NT2/D1 (cell line): ENCODE measurements around the gene METAP1D.
"Not testable (repeated sequence)": the region's sequence is repeated elsewhere in the genome, so short reads cannot be mapped to it uniquely, and the experiment has no call there.

Source experiments
- DNase-seq: peaks from one replicate; pipeline ENCODE4 v3.0.0-alpha.2; 2011; ENCODE audit warnings: low read depth, low spot score
- H3K27me3 ChIP-seq: 2 replicates; pipeline ENCODE4 v1.6.0; 2011; ENCODE audit warnings: mild to moderate bottlenecking; ENCODE audit not compliant: insufficient read length, insufficient read depth
- H3K36me3 ChIP-seq: 2 replicates; pipeline ENCODE4 v1.6.1; 2011; ENCODE audit warnings: mild to moderate bottlenecking, low read length, mixed read lengths; ENCODE audit not compliant: insufficient read depth, insufficient read length
- H3K4me1 ChIP-seq: 2 replicates; pipeline ENCODE4 v1.5.1; 2011; ENCODE audit not compliant: insufficient read depth, insufficient read length
- H3K4me3 ChIP-seq: 2 replicates; pipeline ENCODE4 v1.5.1; 2011; ENCODE audit warnings: low read depth; ENCODE audit not compliant: insufficient read length
- H3K9ac ChIP-seq: 2 replicates; pipeline ENCODE4 v1.6.0; 2011; ENCODE audit warnings: low read depth; ENCODE audit not compliant: insufficient read length
- H3K9me3 ChIP-seq: 2 replicates; pipeline ENCODE4 v1.5.1; 2011; ENCODE audit warnings: mild to moderate bottlenecking, low read length; ENCODE audit not compliant: insufficient read depth
- SUZ12 ChIP-seq: IDR thresholded peaks from 2 replicates; pipeline ENCODE4 v1.6.1; 2011; ENCODE audit not compliant: insufficient read length, insufficient read depth; ENCODE audit errors: extremely low read depth
- YY1 ChIP-seq: IDR thresholded peaks from 2 replicates; pipeline ENCODE4 v1.6.1; 2011; ENCODE audit not compliant: insufficient read length, insufficient read depth
- ZNF274 ChIP-seq: IDR thresholded peaks from 2 replicates; pipeline ENCODE4 v1.6.1; 2011; ENCODE audit warnings: mild to moderate bottlenecking, low read depth, low read length

Gene METAP1D

GRCh38 chr2:172106108-172106961 is 106.6 kb downstream of the METAP1D start:
- H3K36me3 ChIP-seq = no peaks in the 10 kb centered on the region
- peaks cover 61% of the 10 kb centered on the region for H3K27me3 ChIP-seq
- no peak for TF ChIP-seq YY1
- TF ChIP-seq SUZ12 = no peak
- no peak for TF ChIP-seq ZNF274
- H3K4me1 ChIP-seq = peaks cover 10% of the 10 kb centered on the region
- H3K9me3 ChIP-seq = no peaks in the 10 kb centered on the region
- H3K9ac ChIP-seq = peak overlapping the region; percentile 52
- H3K4me3 ChIP-seq = peak overlapping the region; percentile 41
- no peak for DNase-seq

- Histone ChIP-seq H3K27me3 (peaks cover 47% of the 10 kb centered on the region), H3K4me3 (no peak overlapping the region), H3K9ac (no peak overlapping the region), H3K4me1 (peaks cover 6% of the 10 kb centered on the region), H3K9me3 (no peaks in the 10 kb centered on the region), H3K36me3 (no peaks in the 10 kb centered on the region)
- TF ChIP-seq ZNF274 (no peak), YY1 (no peak), SUZ12 (no peak)
- no peak for DNase-seq
Measured at GRCh38 chr2:172107690-172108586, 108.2 kb downstream of the METAP1D start.

GRCh38 chr2:172108587-172108930 is 108.8 kb downstream of the METAP1D start:
- H3K36me3 ChIP-seq = no peaks in the 10 kb centered on the region
- H3K9ac ChIP-seq = no peak overlapping the region
- no peak overlapping the region for H3K4me3 ChIP-seq
- H3K27me3 ChIP-seq = peaks cover 41% of the 10 kb centered on the region
- no peaks in the 10 kb centered on the region for H3K9me3 ChIP-seq
- no peak for TF ChIP-seq YY1
- TF ChIP-seq ZNF274 = no peak
- DNase-seq = no peak
- H3K4me1 ChIP-seq = peaks cover 6% of the 10 kb centered on the region

- Histone ChIP-seq H3K36me3 (no peaks in the 10 kb centered on the region), H3K4me1 (peaks cover 6% of the 10 kb centered on the region), H3K9ac (no peak overlapping the region), H3K4me3 (no peak overlapping the region), H3K9me3 (no peaks in the 10 kb centered on the region), H3K27me3 (peaks cover 36% of the 10 kb centered on the region)
- DNase-seq = no peak
- TF ChIP-seq ZNF274 (no peak), YY1 (no peak), SUZ12 (no peak)
Measured at GRCh38 chr2:172109256-172109987, 109.7 kb downstream of the METAP1D start.

- Histone ChIP-seq H3K4me1 (peaks cover 6% of the 10 kb centered on the region), H3K9me3 (no peaks in the 10 kb centered on the region), H3K9ac (peak overlapping the region; percentile 11), H3K36me3 (no peaks in the 10 kb centered on the region), H3K27me3 (peaks cover 30% of the 10 kb centered on the region), H3K4me3 (no peak overlapping the region)
- TF ChIP-seq SUZ12 = no peak
- TF ChIP-seq YY1 = no peak
- TF ChIP-seq ZNF274 = no peak
- DNase-seq = no peak
Measured at GRCh38 chr2:172109988-172110811, 110.4 kb downstream of the METAP1D start.

GRCh38 chr2:172113617-172114016 is 113.9 kb downstream of the METAP1D start:
- Histone ChIP-seq H3K27me3 (no peaks in the 10 kb centered on the region), H3K36me3 (no peaks in the 10 kb centered on the region), H3K4me3 (no peak overlapping the region), H3K9ac (no peak overlapping the region), H3K9me3 (no peaks in the 10 kb centered on the region), H3K4me1 (peaks cover 2% of the 10 kb centered on the region)
- TF ChIP-seq YY1 (no peak), SUZ12 (no peak), ZNF274 (no peak)
- no peak for DNase-seq

- not testable (repeated sequence) for H3K9ac ChIP-seq, H3K36me3 ChIP-seq, H3K4me1 ChIP-seq, H3K9me3 ChIP-seq, DNase-seq, H3K4me3 ChIP-seq, H3K27me3 ChIP-seq
Measured at GRCh38 chr2:172114176-172114575, 114.4 kb downstream of the METAP1D start.
